Stimulated activated CD8-positive, alpha-beta memory T cell treated with anti-CD3 and anti-CD28 coated beads, Interleukin-15, amount 100 ng/mL, for 24 hours (primary cell): ENCODE data around the gene CD164.

Experiments used
- DNase-seq: peaks from one replicate; pipeline ENCODE4 v3.0.0-alpha.2; 2020; ENCODE audit warnings: low read depth

CD164 gene

DNA sequence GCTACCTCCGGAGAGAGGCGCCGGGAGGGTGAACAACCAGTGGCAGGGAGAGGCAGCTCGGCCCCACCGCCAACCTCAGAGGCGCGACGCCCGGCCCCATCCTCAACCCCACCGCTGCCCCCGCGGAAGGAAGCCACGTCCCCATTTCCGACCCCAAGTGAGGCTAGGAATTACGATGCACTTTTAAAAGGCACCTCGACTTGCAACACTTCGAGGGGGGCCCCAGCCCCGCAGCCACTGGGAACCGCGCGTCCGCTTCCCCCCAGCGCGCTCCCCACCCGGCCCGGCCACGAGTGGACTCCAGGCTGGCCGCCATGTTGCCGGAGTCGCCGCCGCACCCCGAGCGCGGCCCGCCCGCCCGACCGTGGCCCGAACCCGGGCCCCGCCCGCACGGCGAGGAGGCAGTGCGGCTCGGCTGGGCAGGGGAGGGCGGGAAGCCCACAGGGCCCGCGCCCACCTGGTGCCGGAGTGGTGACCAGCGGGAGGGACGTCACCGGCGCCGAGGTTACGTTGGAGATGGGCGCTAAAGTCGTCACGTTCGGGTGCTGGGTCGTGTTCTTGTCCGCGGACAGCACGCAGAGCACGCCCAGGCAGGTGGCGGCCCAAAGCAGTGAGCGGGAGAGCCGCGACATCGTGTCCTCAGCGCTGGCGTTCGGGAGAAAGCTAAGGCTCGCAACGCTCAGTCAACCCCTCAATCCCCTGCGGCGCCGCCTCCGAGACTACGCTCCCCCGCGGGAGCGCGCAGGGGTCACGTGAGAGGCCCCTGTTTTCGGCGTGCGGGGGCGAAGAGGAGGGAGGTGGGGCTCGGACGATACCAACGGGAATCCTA is at the start of gene CD164:
TSS of gene CD164 (minus strand) at position 721 of the 829 bp plus-strand sequence. CDS start at position 632, 89 bp downstream.
- peak; percentile 56 for DNase-seq

DNA sequence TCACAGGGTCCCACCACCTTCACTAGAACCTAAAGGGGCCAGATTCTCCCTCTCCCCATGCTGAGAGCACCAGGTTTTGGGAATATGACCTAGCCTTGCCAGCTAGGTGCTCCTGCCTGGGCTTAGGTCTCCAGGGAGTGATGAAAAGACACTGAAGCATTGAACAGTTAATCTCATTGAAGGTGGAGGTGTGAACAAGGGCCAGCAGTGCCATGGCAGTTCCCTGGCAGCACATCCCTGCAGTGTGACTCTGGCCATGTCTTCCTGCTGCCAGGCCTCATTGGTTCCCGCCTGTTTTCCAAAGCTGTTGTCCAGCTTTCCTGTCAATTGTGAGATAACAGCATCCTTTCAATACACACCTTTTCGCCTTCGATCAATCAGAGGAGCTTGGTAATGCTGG is 47.2 kb upstream of the CD164 start:
- DNase-seq, result no peak

DNA sequence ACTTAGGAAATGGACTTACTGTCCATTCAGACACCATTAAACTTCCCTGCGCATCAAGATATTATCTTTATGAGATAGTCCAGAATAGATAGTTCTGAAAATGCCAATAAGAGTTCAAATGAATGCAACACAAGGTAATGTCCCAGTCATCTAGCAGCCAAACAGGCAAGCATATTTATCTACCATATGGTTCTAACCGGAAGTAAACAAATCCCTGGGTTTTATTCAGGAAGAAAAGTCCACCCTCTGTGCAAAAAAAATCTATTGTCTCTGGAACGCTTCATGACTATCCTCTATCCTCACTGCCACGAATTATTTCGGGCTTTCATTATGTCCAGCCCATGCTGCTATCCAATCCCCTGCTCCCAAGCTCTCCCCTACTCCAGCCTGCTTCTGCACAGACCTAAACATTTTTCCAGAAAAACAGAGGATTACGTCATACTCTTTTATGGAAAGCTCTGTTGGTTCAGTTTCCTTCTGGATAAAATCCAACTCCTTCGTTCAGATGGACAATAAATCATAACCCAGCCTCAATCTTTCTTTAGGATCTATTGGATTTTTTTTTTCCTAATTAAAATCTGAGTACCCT is 46.7 kb upstream of the CD164 start:
- no peak for DNase-seq

- DNase-seq, result no peak
Observed at GRCh38 chr6:109424946-109425345, 42.7 kb upstream of the CD164 start.

GRCh38 chr6:109421184-109421583 is 38.9 kb upstream of the CD164 start:
- no peak for DNase-seq

DNA sequence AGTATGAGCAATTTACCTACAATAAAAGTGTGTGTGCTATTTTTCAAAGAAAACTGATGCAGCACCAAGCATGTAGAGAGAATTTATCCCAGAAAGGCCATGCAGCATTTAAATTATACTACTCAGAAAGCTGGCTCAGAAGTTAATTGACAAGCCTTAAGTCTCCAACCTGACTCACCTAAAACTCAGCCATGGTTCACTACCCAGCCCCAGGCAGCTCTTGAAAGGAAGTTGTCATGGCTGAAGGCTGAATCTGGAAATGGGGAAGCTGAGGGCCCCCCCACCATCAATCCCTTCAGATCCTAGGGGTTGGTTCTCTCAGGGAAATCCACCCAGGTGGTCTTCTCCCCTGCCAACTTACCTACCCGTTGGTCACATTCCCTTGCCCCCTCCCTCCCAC is 38.5 kb upstream of the CD164 start:
- DNase-seq, result no peak

DNA sequence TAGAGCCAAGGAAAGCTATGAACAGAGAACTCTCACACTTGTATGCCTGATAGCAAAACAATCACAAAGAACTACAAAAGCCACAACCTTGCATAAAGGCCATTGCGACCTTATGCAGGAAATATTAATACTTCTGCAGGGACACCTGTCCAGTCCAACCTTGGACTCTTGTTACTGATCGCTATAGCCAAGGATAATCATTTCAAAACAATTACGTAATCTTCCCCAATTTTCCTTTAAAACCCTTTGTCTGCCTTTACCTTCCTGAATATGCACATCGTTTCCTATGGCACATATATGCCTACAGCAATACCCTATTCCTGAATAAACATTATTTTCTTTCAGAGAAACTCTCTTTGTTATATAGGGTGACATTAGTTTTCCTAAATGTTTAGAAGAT is 35.4 kb upstream of the CD164 start:
- DNase-seq, result no peak

- DNase-seq, result no peak
Observed at GRCh38 chr6:109411034-109411433, 28.8 kb upstream of the CD164 start.

- no peak for DNase-seq
Observed at GRCh38 chr6:109406196-109406595, 23.9 kb upstream of the CD164 start.

DNA sequence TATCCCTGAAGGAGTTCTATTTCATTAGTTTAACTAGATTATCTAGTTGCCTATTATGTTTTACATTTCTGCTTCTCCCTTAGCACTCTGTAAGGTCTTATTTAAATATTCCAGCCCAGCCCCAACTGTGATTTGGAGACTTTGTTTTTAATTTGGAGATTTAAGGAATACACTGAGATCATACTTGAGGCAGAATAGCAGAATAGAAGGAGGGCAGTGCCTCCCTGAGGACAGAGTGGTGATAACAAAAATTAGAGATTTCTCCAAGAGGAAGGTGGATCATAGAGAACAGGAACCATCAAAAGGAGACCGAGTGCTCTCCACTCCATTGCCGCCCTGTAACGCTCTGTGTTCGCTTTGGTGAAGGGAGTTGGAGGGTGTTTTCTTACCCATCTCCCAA is 14.8 kb upstream of the CD164 start:
- no peak for DNase-seq

DNA sequence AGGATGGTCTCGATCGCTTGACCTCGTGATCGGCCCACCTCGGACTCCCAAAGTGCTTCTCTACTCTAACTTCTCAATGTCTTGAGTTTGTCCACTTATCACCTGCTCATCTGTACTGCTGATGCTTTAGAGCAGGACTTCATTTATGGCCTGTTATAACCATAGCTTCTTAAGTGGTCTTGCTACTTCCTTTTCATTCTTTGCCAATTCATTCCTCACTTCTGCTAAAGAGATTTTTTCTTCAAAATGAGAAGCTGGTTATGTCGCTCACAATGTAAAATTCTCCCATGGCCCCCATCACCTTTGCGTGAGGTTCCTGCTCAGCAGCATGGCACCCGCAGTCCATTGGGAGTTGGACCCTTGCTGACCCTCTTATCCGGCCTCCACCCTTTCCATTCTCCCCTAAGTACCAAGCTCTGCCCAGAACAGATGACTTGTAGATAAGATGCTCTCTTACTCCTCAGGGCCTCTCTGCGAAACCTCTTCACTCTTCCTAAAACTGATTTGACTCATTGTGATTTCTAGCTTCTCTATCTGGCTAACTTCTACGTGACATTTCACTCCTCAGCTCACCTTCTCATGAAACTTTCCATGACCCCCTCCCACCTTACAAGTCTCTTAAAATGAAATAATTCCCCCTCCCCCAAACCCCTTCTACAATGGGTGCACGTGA is 13.9 kb upstream of the CD164 start:
- DNase-seq, result no peak

DNA sequence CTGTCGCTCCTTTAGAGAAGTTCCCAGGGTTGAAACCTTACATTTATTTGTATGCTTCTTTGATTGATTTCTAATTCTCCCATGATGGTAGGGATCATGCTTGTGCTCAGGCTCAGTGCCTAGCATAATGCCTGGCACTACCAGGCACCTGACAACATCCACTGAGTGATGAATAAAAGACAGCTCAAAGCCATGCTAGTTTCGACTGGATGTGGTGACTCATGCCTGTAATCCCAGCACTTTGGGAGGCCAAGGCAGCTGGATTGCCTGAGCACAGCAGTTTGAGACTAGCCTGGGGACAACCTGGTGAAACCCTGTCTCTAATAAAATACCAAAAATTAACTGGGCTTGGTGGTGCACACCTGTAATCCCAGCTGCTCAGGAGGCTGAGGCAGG is 11.6 kb upstream of the CD164 start:
- DNase-seq, result no peak

GRCh38 chr6:109393157-109393885 is 11.1 kb upstream of the CD164 start:
- DNase-seq, result no peak

DNA sequence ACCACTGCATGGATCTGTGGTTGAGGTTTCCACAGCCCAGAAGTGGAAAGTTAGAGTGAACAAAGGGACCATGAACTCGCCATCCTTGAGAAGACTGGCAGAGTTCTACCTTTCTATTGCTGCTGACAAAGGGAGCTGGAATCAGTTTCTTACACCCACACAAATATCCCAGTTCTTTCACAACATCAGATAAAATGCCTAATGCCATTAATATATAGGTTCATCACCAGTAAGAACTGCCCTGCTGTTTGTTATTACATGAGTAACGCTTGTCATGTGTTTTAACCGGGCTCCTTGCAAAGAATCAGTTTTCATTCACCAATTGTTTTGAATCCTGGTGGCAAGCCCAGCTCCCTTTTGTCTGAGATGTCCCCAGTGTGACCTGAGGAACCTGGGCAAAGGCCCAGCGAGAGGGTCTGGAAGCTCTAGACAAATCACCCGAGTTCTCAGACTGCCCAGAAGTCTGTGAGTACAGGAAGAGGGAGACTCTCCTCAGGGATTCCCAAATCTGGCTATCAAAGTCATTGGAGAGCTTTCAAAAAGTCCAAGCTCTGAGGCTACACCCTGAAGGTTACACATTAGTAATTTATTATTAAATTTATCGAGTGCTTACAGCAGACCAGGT is 7.5 kb upstream of the CD164 start:
- DNase-seq, result no peak

- no peak for DNase-seq
Observed at GRCh38 chr6:109388265-109388664, 6.0 kb upstream of the CD164 start.

- DNase-seq, result no peak
Observed at GRCh38 chr6:109383438-109383940, 1.2 kb upstream of the CD164 start.

GRCh38 chr6:109382576-109383437 is 540 bp upstream of the CD164 start:
- peak; percentile 89 for DNase-seq

DNA sequence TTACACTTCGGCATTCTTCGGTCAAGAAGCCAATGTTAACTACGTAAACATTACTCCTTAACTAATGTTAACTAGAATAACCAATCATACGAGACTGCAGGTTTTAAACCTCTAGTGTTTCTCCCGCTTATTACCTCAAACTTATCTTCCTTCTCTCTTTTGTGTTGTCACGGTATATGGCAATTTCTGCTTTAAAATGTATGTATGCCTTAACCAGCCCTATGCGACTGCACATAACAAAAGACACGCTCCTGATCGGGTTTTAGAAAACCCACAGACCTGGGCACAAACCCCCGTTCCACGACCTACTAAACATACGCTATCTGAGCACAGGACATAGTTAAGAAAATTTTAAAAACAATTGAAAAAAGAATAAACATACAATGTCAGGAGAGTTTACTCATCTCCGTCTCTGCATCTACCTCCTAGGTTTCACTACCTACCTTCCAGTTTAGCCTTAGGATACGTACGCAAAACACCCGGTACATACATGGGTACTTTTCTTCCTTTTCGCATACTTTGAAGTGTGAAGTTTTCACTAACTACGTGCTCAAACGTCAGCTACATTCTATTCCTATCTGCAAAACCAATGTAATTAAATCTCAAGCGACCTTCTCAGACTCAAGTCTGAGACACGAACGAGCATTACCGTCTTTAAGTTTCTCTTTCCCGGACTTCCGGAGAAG is 1.1 kb downstream of the CD164 start:
- no peak for DNase-seq

DNA sequence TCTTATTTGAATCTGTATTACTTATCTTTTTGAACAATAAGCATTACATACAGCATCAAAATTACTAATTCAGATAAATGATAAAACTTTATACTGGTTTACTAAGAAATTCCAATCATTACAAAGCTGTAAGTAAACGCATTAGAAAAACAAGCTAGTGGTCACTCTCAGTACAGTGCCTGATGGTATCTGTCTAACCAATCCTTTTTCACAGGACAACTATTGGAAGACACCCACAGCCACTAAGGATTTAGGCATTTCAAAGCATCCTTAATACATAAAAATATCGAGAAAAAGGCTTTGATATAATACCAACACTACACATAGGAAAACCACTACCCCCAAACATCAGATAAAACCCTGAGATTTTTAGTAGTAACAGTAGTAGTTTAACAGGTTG is 2.6 kb downstream of the CD164 start:
- DNase-seq, result no peak

DNA sequence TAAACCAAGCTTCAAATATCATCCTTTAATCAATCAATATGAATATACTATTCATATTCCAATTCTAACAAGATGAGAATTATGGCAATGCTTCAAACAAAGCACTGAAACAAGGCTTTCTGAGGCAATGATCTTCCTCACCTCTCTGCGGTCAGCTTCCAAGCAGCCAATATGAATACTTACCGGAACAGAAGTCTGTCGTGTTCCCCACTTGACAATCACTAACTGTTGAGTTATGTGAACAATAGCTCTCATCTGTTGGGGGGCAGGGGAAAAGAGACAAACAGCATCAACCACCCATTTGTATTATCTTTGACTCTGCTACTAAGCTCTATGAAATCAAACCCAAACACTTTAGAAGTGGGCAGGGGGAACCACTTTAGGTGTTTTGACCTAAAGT is 4.5 kb downstream of the CD164 start:
- DNase-seq, result no peak
